Measurements from ENCODE around the gene LARP4B. TPM values are rescaled to one million over a fixed set of nuclear protein-coding genes. Genes with fewer than 3 reads are reported as not detected.

The LARP4B gene
- total and polyA plus RNA-seq, 2 of the 13 experiments (the other 11 are each of a cell fraction or from before 2014, with no cell fraction given), result 19.5 to 30.2 TPM

GRCh38 chr10:865924-866576, 65.5 kb downstream of the LARP4B start:
- POLR2A ChIA-PET, result no interaction called here
- no TSS peak for BruUV-seq (replicated peaks)
- Histone ChIP-seq H3K9me3 (ENCODE audit: low read length) (no peaks in the 10 kb centered on the region), H3K79me2 (ENCODE audit: insufficient read depth, low read length) (peaks cover 19% of the 10 kb centered on the region), H2AFZ (ENCODE audit: low read length) (no peak overlapping the region), H3K9ac (ENCODE audit: insufficient read depth, low read depth, low read length) (no peak overlapping the region), H3K4me2 (ENCODE audit: low read depth, low read length) (no peak overlapping the region), H3K4me3 (replicated peaks in 1 of 3; ENCODE audit: insufficient read depth in 1 of 3, low read depth in 2 of 3, low read length in 3 of 3) (no peak overlapping the region), H3K27me3 (ENCODE audit: control insufficient read depth in 1 of 2, insufficient read depth in 2 of 2, low read length in 2 of 2) (no peaks in the 10 kb centered on the region), H3K27ac (ENCODE audit: extremely low read length, insufficient read depth, low read length) (no peak overlapping the region), H3K36me3 (replicated peaks in 1 of 2; ENCODE audit: control insufficient read depth in 1 of 2, insufficient read depth in 2 of 2, low read length in 2 of 2) (peaks cover 22 to 81% of the 10 kb centered on the region in 2 experiments), H3K4me1 (ENCODE audit: insufficient read depth, low read length) (no peaks in the 10 kb centered on the region), H4K20me1 (ENCODE audit: insufficient read depth, low read length) (no peaks in the 10 kb centered on the region; the same call in 1 of the 2 replicates)
- CTCF ChIA-PET (ENCODE audit: low intra/inter-chr PET ratio, low total read pairs), result no interaction called here
- over 99% methylated on average over 8 of the region's 8 CpGs for WGBS (ENCODE audit: low lambda C conversion rate)
- FAIRE-seq (no peak), ATAC-seq (no peak), DNase-seq (ENCODE audit: low spot score) (no peak)
- in situ Hi-C loops (cut with HindIII; ENCODE audit: extremely low pct_ligation_motif_present, low pct_unique_long_range_greater_than_20kb) (no loop called here), intact Hi-C loops (cut with micrococcal nuclease; ENCODE audit: unreplicated experiment) (no loop called here)
- no peak for TF ChIP-seq RORA (CRISPR knock-in tag; IDR thresholded peaks at IDR 0.05)
- no peak for TF ChIP-seq MLXIP (CRISPR knock-in tag; IDR thresholded peaks at IDR 0.05; ENCODE audit: borderline replicate concordance)
- TF ChIP-seq KDM1A (CRISPR knock-in tag; IDR thresholded peaks at IDR 0.05), result no peak
- no peak for TF ChIP-seq HMGA1 (CRISPR knock-in tag; conservative IDR thresholded peaks at IDR 0.05)
- no peak for TF ChIP-seq PBX3 (CRISPR knock-in tag; IDR thresholded peaks at IDR 0.05; ENCODE audit: borderline replicate concordance)
- no peak for TF ChIP-seq ZFP36L2 (CRISPR knock-in tag; IDR thresholded peaks at IDR 0.05)
- TF ChIP-seq KDM4B (CRISPR knock-in tag; IDR thresholded peaks at IDR 0.05), result no peak
- TF ChIP-seq ZNF124 (CRISPR knock-in tag; IDR thresholded peaks at IDR 0.05), result no peak
- TF ChIP-seq, protein P1, sequence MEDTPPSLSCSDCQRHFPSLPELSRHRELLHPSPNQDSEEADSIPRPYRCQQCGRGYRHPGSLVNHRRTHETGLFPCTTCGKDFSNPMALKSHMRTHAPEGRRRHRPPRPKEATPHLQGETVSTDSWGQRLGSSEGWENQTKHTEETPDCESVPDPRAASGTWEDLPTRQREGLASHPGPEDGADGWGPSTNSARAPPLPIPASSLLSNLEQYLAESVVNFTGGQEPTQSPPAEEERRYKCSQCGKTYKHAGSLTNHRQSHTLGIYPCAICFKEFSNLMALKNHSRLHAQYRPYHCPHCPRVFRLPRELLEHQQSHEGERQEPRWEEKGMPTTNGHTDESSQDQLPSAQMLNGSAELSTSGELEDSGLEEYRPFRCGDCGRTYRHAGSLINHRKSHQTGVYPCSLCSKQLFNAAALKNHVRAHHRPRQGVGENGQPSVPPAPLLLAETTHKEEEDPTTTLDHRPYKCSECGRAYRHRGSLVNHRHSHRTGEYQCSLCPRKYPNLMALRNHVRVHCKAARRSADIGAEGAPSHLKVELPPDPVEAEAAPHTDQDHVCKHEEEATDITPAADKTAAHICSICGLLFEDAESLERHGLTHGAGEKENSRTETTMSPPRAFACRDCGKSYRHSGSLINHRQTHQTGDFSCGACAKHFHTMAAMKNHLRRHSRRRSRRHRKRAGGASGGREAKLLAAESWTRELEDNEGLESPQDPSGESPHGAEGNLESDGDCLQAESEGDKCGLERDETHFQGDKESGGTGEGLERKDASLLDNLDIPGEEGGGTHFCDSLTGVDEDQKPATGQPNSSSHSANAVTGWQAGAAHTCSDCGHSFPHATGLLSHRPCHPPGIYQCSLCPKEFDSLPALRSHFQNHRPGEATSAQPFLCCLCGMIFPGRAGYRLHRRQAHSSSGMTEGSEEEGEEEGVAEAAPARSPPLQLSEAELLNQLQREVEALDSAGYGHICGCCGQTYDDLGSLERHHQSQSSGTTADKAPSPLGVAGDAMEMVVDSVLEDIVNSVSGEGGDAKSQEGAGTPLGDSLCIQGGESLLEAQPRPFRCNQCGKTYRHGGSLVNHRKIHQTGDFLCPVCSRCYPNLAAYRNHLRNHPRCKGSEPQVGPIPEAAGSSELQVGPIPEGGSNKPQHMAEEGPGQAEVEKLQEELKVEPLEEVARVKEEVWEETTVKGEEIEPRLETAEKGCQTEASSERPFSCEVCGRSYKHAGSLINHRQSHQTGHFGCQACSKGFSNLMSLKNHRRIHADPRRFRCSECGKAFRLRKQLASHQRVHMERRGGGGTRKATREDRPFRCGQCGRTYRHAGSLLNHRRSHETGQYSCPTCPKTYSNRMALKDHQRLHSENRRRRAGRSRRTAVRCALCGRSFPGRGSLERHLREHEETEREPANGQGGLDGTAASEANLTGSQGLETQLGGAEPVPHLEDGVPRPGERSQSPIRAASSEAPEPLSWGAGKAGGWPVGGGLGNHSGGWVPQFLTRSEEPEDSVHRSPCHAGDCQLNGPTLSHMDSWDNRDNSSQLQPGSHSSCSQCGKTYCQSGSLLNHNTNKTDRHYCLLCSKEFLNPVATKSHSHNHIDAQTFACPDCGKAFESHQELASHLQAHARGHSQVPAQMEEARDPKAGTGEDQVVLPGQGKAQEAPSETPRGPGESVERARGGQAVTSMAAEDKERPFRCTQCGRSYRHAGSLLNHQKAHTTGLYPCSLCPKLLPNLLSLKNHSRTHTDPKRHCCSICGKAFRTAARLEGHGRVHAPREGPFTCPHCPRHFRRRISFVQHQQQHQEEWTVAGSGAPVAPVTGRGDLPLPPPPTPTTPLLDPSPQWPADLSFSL (CRISPR knock-in tag; IDR thresholded peaks at IDR 0.05), result no peak
- TF ChIP-seq JDP2 (CRISPR knock-in tag; IDR thresholded peaks at IDR 0.05; ENCODE audit: borderline replicate concordance), result no peak
- no peak for TF ChIP-seq KLF6 (CRISPR knock-in tag; IDR thresholded peaks at IDR 0.05)
